Effector memory CD8-positive, alpha-beta T cell (primary cell): ENCODE data around the gene KCNMA1.

ENCODE experiments used
- ATAC-seq: fragments of 150-1000 bp; cut with Tn5 transposase; replicated peaks from 2 replicates; pipeline ENCODE4 v1.10.0; 2021; ENCODE audit warnings: mild to moderate bottlenecking, moderate library complexity
- DNase-seq, 3 experiments: peaks; one replicate each; pipeline ENCODE4 v3.0.0; 2021
- H3K27ac Mint-ChIP-seq, 2 donors: one replicate each; pipeline ENCODE4 v1.8.0; 2022; ENCODE audit warnings: mild to moderate bottlenecking in 2 of 2, mixed read lengths in 2 of 2, moderate library complexity in 2 of 2
- H3K27me3 Mint-ChIP-seq, 2 donors: one replicate each; pipeline ENCODE4 v1.8.0; 2022; ENCODE audit warnings: mixed read lengths in 2 of 2
- H3K36me3 Mint-ChIP-seq: one replicate; pipeline ENCODE4 v1.8.0; 2022; ENCODE audit warnings: mild to moderate bottlenecking, moderate library complexity, mixed read lengths; ENCODE audit not compliant: insufficient read depth
- H3K4me1 Mint-ChIP-seq, 2 donors: one replicate each; pipeline ENCODE4 v1.8.0; 2022; ENCODE audit warnings: low read depth in 2 of 2, mixed read lengths in 2 of 2
- H3K4me3 Mint-ChIP-seq, 2 donors: one replicate each; pipeline ENCODE4 v1.8.0; 2022; ENCODE audit warnings: mild to moderate bottlenecking in 2 of 2, mixed read lengths in 2 of 2, moderate library complexity in 2 of 2
- H3K9me3 Mint-ChIP-seq, 2 donors: one replicate each; pipeline ENCODE4 v1.8.0; 2022; ENCODE audit warnings: mixed read lengths in 2 of 2

Gene KCNMA1

GRCh38 chr10:77636282-77636966, 1.2 kb downstream of the KCNMA1 start:
- no peaks in the 10 kb centered on the region for H3K9me3 Mint-ChIP-seq
- no peaks in the 10 kb centered on the region for H3K36me3 Mint-ChIP-seq
- no peak overlapping the region for H3K27ac Mint-ChIP-seq

GRCh38 chr10:77635402-77636227, 2.0 kb downstream of the KCNMA1 start:
- Mint-ChIP-seq H3K4me1 (peaks cover 1 to 3% of the 10 kb centered on the region in 2 donors), H3K36me3 (no peaks in the 10 kb centered on the region), H3K27ac (no peak overlapping the region), H3K9me3 (no peaks in the 10 kb centered on the region), H3K4me3 (no peak overlapping the region), H3K27me3 (peaks cover 57 to 89% of the 10 kb centered on the region in 2 donors)
- DNase-seq (no peak), ATAC-seq (no peak)

More at GRCh38 chr10:77636282-77636966, 1.2 kb downstream of the KCNMA1 start:
- peaks cover 2 to 3% of the 10 kb centered on the region in 2 donors for H3K4me1 Mint-ChIP-seq
- H3K27me3 Mint-ChIP-seq: peaks cover 65 to 95% of the 10 kb centered on the region in 2 donors
- ATAC-seq: no peak
- no peak for DNase-seq
- H3K4me3 Mint-ChIP-seq: peak overlapping the region; percentile 57 to 80

- DNase-seq (no peak), ATAC-seq (no peak)
- no peak overlapping the region for H3K27ac Mint-ChIP-seq
- H3K27me3 Mint-ChIP-seq: peaks cover 50 to 86% of the 10 kb centered on the region in 2 donors
- peaks cover 1 to 3% of the 10 kb centered on the region in 2 donors for H3K4me1 Mint-ChIP-seq
- no peaks in the 10 kb centered on the region for H3K9me3 Mint-ChIP-seq
- no peak overlapping the region for H3K4me3 Mint-ChIP-seq
- H3K36me3 Mint-ChIP-seq: no peaks in the 10 kb centered on the region
Measured at GRCh38 chr10:77634939-77635338, 2.7 kb downstream of the KCNMA1 start.

- Mint-ChIP-seq H3K4me3 (no peak overlapping the region), H3K36me3 (no peaks in the 10 kb centered on the region), H3K27me3 (peaks cover 47 to 80% of the 10 kb centered on the region in 2 donors), H3K9me3 (no peaks in the 10 kb centered on the region), H3K4me1 (peaks cover 1 to 3% of the 10 kb centered on the region in 2 donors), H3K27ac (no peak overlapping the region)
- no peak for ATAC-seq
- DNase-seq: no peak
Measured at GRCh38 chr10:77633376-77633775, 4.2 kb downstream of the KCNMA1 start.

- H3K4me3 Mint-ChIP-seq: no peak overlapping the region
- ATAC-seq (no peak), DNase-seq (no peak)
- peaks cover 36 to 83% of the 10 kb centered on the region in 2 donors for H3K27me3 Mint-ChIP-seq
- H3K9me3 Mint-ChIP-seq: no peaks in the 10 kb centered on the region
- no peaks in the 10 kb centered on the region for H3K4me1 Mint-ChIP-seq
- no peak overlapping the region for H3K27ac Mint-ChIP-seq
- H3K36me3 Mint-ChIP-seq: no peaks in the 10 kb centered on the region
Measured at GRCh38 chr10:77631241-77631640, 6.4 kb downstream of the KCNMA1 start.

- Mint-ChIP-seq H3K4me3 (no peak overlapping the region), H3K9me3 (no peaks in the 10 kb centered on the region), H3K36me3 (no peaks in the 10 kb centered on the region), H3K27me3 (peaks cover 30 to 75% of the 10 kb centered on the region in 2 donors), H3K4me1 (no peaks in the 10 kb centered on the region), H3K27ac (no peak overlapping the region)
- DNase-seq (no peak), ATAC-seq (no peak)
Measured at GRCh38 chr10:77630507-77630848, 7.1 kb downstream of the KCNMA1 start.

- no peaks in the 10 kb centered on the region for H3K4me1 Mint-ChIP-seq
- DNase-seq (no peak), ATAC-seq (no peak)
- H3K27me3 Mint-ChIP-seq: peaks cover 30 to 70% of the 10 kb centered on the region in 2 donors
- H3K4me3 Mint-ChIP-seq: no peak overlapping the region
- H3K27ac Mint-ChIP-seq: no peak overlapping the region
- no peaks in the 10 kb centered on the region for H3K9me3 Mint-ChIP-seq
- H3K36me3 Mint-ChIP-seq: no peaks in the 10 kb centered on the region
Measured at GRCh38 chr10:77629775-77630506, 7.7 kb downstream of the KCNMA1 start.

GRCh38 chr10:77628906-77629730, 8.5 kb downstream of the KCNMA1 start:
- no peak overlapping the region for H3K4me3 Mint-ChIP-seq
- no peaks in the 10 kb centered on the region for H3K4me1 Mint-ChIP-seq
- no peaks in the 10 kb centered on the region for H3K36me3 Mint-ChIP-seq
- no peak for DNase-seq
- H3K27ac Mint-ChIP-seq: no peak overlapping the region
- no peak for ATAC-seq
- peaks cover 27 to 62% of the 10 kb centered on the region in 2 donors for H3K27me3 Mint-ChIP-seq
- H3K9me3 Mint-ChIP-seq: no peaks in the 10 kb centered on the region

GRCh38 chr10:77626266-77626935, 11.2 kb downstream of the KCNMA1 start:
- H3K4me3 Mint-ChIP-seq: no peak overlapping the region
- no peaks in the 10 kb centered on the region for H3K36me3 Mint-ChIP-seq
- DNase-seq: no peak
- no peaks in the 10 kb centered on the region for H3K9me3 Mint-ChIP-seq
- peaks cover 11 to 34% of the 10 kb centered on the region in 2 donors for H3K27me3 Mint-ChIP-seq
- H3K4me1 Mint-ChIP-seq: peaks cover 0 to 4% of the 10 kb centered on the region in 2 donors
- ATAC-seq: no peak
- H3K27ac Mint-ChIP-seq: no peak overlapping the region

GRCh38 chr10:77625379-77625778, 12.2 kb downstream of the KCNMA1 start:
- no peaks in the 10 kb centered on the region for H3K36me3 Mint-ChIP-seq
- H3K4me1 Mint-ChIP-seq: peaks cover 0 to 4% of the 10 kb centered on the region in 2 donors
- H3K27me3 Mint-ChIP-seq: peaks cover 11 to 32% of the 10 kb centered on the region in 2 donors
- H3K9me3 Mint-ChIP-seq: no peaks in the 10 kb centered on the region
- no peak overlapping the region for H3K4me3 Mint-ChIP-seq
- ATAC-seq (no peak), DNase-seq (no peak)
- no peak overlapping the region for H3K27ac Mint-ChIP-seq

GRCh38 chr10:77622889-77623291, 14.7 kb downstream of the KCNMA1 start:
- Mint-ChIP-seq H3K36me3 (no peaks in the 10 kb centered on the region), H3K27me3 (peaks cover 0 to 22% of the 10 kb centered on the region in 2 donors), H3K4me3 (no peak overlapping the region), H3K27ac (no peak overlapping the region), H3K9me3 (no peaks in the 10 kb centered on the region), H3K4me1 (peaks cover 0 to 4% of the 10 kb centered on the region in 2 donors)
- DNase-seq: no peak
- no peak for ATAC-seq

- H3K27ac Mint-ChIP-seq: no peak overlapping the region
- no peak for DNase-seq
- H3K4me3 Mint-ChIP-seq: no peak overlapping the region
- no peaks in the 10 kb centered on the region for H3K9me3 Mint-ChIP-seq
- peaks cover 0 to 4% of the 10 kb centered on the region in 2 donors for H3K4me1 Mint-ChIP-seq
- H3K27me3 Mint-ChIP-seq: peaks cover 9 to 25% of the 10 kb centered on the region in 2 donors
- ATAC-seq: no peak
- no peaks in the 10 kb centered on the region for H3K36me3 Mint-ChIP-seq
Measured at GRCh38 chr10:77620731-77621130, 16.9 kb downstream of the KCNMA1 start.
